WTC11 (cell line): Measurements from ENCODE around the gene KCNK15. TPM values are rescaled to one million over a fixed set of nuclear protein-coding genes. Genes with fewer than 3 reads are reported as not detected.

Experiments used
- ATAC-seq: fragments of 200-7000 bp; cut with Tn5 transposase; 2 replicates; pipeline ENCODE4 v1.10.0; 2021; ENCODE audit warnings: mild to moderate bottlenecking, moderate library complexity
- CTCF ChIA-PET: fragments of 300-600 bp; sonication (Branson Sonifier 250); formaldehyde crosslinking; loops from one replicate; lab custom pipeline; 2021; ENCODE audit warnings: antibody characterized with exemption; lab: Charles Lee
- POLR2A ChIA-PET: fragments of 350-600 bp; sonication (Branson Sonifier 250); formaldehyde crosslinking; loops from one replicate; lab custom pipeline; 2021; ENCODE audit warnings: antibody characterized with exemption; lab: Charles Lee
- DNase-seq: peaks from one replicate; pipeline ENCODE4 v3.0.0; 2021; ENCODE audit warnings: low spot score
- H3K27ac Mint-ChIP-seq: 2 replicates; pipeline ENCODE4 v1.8.0; 2021; ENCODE audit warnings: mixed read lengths
- H3K27me3 Mint-ChIP-seq: 2 replicates; pipeline ENCODE4 v1.8.0; 2021; ENCODE audit warnings: low read depth, mild to moderate bottlenecking, moderate library complexity, mixed read lengths
- H3K36me3 Mint-ChIP-seq: 2 replicates; pipeline ENCODE4 v1.8.0; 2021; ENCODE audit warnings: mixed read lengths
- H3K4me1 Mint-ChIP-seq: 2 replicates; pipeline ENCODE4 v1.8.0; 2022; ENCODE audit warnings: mixed read lengths
- H3K4me3 Mint-ChIP-seq: 2 replicates; pipeline ENCODE4 v1.8.0; 2021; ENCODE audit warnings: mild to moderate bottlenecking, moderate library complexity, mixed read lengths
- H3K9me3 Mint-ChIP-seq: 2 replicates; pipeline ENCODE4 v1.8.0; 2021; ENCODE audit warnings: mixed read lengths
- ERG ChIP-seq: fragments of 250-450 bp; sonication (Bioruptor Pico); IDR thresholded peaks from 2 replicates; pipeline ENCODE4 v1.8.0; 2021; ENCODE audit warnings: mild to moderate bottlenecking
- JAZF1 ChIP-seq: fragments of 250-450 bp; sonication (Bioruptor Pico); IDR thresholded peaks from 2 replicates; pipeline ENCODE4 v1.9.0; 2021; ENCODE audit warnings: moderate library complexity, mild to moderate bottlenecking, inconsistent platforms
- MAX ChIP-seq: sonication (generic); formaldehyde crosslinking; IDR thresholded peaks from 2 replicates; pipeline ENCODE4 v1.8.0; 2022; ENCODE audit warnings: mild to moderate bottlenecking, missing genetic modification reagents
- MYBL2 ChIP-seq: sonication (generic); formaldehyde crosslinking; IDR thresholded peaks from 2 replicates; pipeline ENCODE4 v1.8.1; 2023; ENCODE audit warnings: mild to moderate bottlenecking, moderate library complexity, missing genetic modification reagents
- NR1H2 ChIP-seq: sonication (generic); formaldehyde crosslinking; IDR thresholded peaks from 2 replicates; pipeline ENCODE4 v1.9.0; 2021; ENCODE audit warnings: mild to moderate bottlenecking, moderate library complexity, missing genetic modification reagents
- OVOL2 ChIP-seq: fragments of 250-450 bp; sonication (Bioruptor Pico); IDR thresholded peaks from 2 replicates; pipeline ENCODE4 v1.9.0; 2021; ENCODE audit warnings: mild to moderate bottlenecking, borderline replicate concordance
- PRDM15 ChIP-seq: sonication (generic); formaldehyde crosslinking; IDR thresholded peaks from 2 replicates; pipeline ENCODE4 v1.8.0; 2022; ENCODE audit warnings: missing genetic modification reagents
- PREB ChIP-seq: sonication (generic); formaldehyde crosslinking; IDR thresholded peaks from 2 replicates; pipeline ENCODE4 v1.8.1; 2022; ENCODE audit warnings: mild to moderate bottlenecking, missing genetic modification reagents, moderate library complexity, borderline replicate concordance
- RELA ChIP-seq: sonication (generic); formaldehyde crosslinking; IDR thresholded peaks from 2 replicates; pipeline ENCODE4 v1.8.1; 2022; ENCODE audit warnings: missing genetic modification reagents, mild to moderate bottlenecking, borderline replicate concordance
- SP1 ChIP-seq: sonication (generic); formaldehyde crosslinking; conservative IDR thresholded peaks from 2 replicates; pipeline ENCODE4 v1.8.1; 2022; ENCODE audit warnings: missing genetic modification reagents
- STAT6 ChIP-seq: sonication (generic); formaldehyde crosslinking; conservative IDR thresholded peaks from 2 replicates; pipeline ENCODE4 v1.8.1; 2023; ENCODE audit warnings: mild to moderate bottlenecking, low read depth, missing genetic modification reagents, moderate library complexity
- USF2 ChIP-seq: sonication (generic); formaldehyde crosslinking; IDR thresholded peaks from 2 replicates; pipeline ENCODE4 v1.8.1; 2023; ENCODE audit warnings: mild to moderate bottlenecking, missing genetic modification reagents, moderate library complexity
- ZMAT4 ChIP-seq: fragments of 250-450 bp; sonication (Bioruptor Pico); IDR thresholded peaks from 2 replicates; pipeline ENCODE4 v1.9.0; 2021; ENCODE audit warnings: mild to moderate bottlenecking
- ZNF138 ChIP-seq: sonication (generic); formaldehyde crosslinking; conservative IDR thresholded peaks from 2 replicates; pipeline ENCODE4 v1.8.1; 2022; ENCODE audit warnings: mild to moderate bottlenecking, moderate library complexity, missing genetic modification reagents
- ZNF219 ChIP-seq: sonication (generic); formaldehyde crosslinking; IDR thresholded peaks from 2 replicates; pipeline ENCODE4 v1.8.0; 2023; ENCODE audit warnings: missing genetic modification reagents, mild to moderate bottlenecking, borderline replicate concordance
- ZNF232 ChIP-seq: sonication (generic); formaldehyde crosslinking; IDR thresholded peaks from 2 replicates; pipeline ENCODE4 v1.8.0; 2022; ENCODE audit warnings: mild to moderate bottlenecking, missing genetic modification reagents
- ZNF263 ChIP-seq: sonication (generic); formaldehyde crosslinking; IDR thresholded peaks from 2 replicates; pipeline ENCODE4 v1.8.1; 2022; ENCODE audit warnings: low read depth, mild to moderate bottlenecking, moderate library complexity, missing genetic modification reagents
- ZNF416 ChIP-seq: fragments of 250-450 bp; sonication (Bioruptor Pico); IDR thresholded peaks from 2 replicates; pipeline ENCODE4 v1.9.0; 2021; ENCODE audit warnings: mild to moderate bottlenecking, inconsistent platforms
- total RNA-seq: library from RNA; stranded (reverse); gene quantifications from 3 replicates; pipeline ENCODE4 v1.2.3, GENCODE V29; 2021

Gene KCNK15
- total RNA-seq, 1 experiment from 2014 or later = 0.24 TPM

- TF ChIP-seq USF2 (no peak), RELA (CRISPR knock-in tag) (no peak), ZMAT4 (CRISPR knock-in tag) (no peak), PRDM15 (no peak), ZNF138 (CRISPR knock-in tag) (no peak)
Measured at GRCh38 chr20:44705364-44706094, 40.1 kb upstream of the KCNK15 start (continued).

GRCh38 chr20:44706301-44707017, 39.2 kb upstream of the KCNK15 start:
- H3K27ac Mint-ChIP-seq = no peak overlapping the region
- no peaks in the 10 kb centered on the region for H3K9me3 Mint-ChIP-seq
- ChIA-PET CTCF (interaction anchor here (0.6 to 2.0 kb wide), 4 partner anchors 11 to 42 kb away, joined by 3 to 8 read pairs (median 4); no protein-coding TSS in a partner anchor), POLR2A (no interaction called here)
- TF ChIP-seq PREB (CRISPR knock-in tag) = no peak
- TF ChIP-seq ZNF416 (CRISPR knock-in tag) = no peak
- no peak for TF ChIP-seq ZNF232 (CRISPR knock-in tag)
- no peak for TF ChIP-seq NR1H2 (CRISPR knock-in tag)
- no peak for TF ChIP-seq STAT6 (CRISPR knock-in tag)
- no peak for TF ChIP-seq ZMAT4 (CRISPR knock-in tag)
- no peak for TF ChIP-seq SP1 (CRISPR knock-in tag)
- TF ChIP-seq ERG = no peak
- no peak for TF ChIP-seq MYBL2 (CRISPR knock-in tag)
- TF ChIP-seq OVOL2 (CRISPR knock-in tag) = no peak
- no peak for TF ChIP-seq JAZF1
- no peak for TF ChIP-seq ZNF219
- no peak for TF ChIP-seq MAX (CRISPR knock-in tag)
- no peak for TF ChIP-seq ZNF263
- no peaks in the 10 kb centered on the region; the same call in 1 of the 2 replicates for H3K27me3 Mint-ChIP-seq
- H3K4me1 Mint-ChIP-seq = peaks cover 10% of the 10 kb centered on the region
- DNase-seq = no peak
- no peak overlapping the region for H3K4me3 Mint-ChIP-seq
- ATAC-seq = no peak; the same call in 1 of the 2 replicates
- H3K36me3 Mint-ChIP-seq = no peaks in the 10 kb centered on the region
